Cardiac septum (tissue), 1 donor: ENCODE results near the gene CYP2E1. TPM values are rescaled to one million over a fixed set of nuclear protein-coding genes. Genes with fewer than 3 reads are reported as not detected.
"Not testable (repeated sequence)": the region's sequence is repeated elsewhere in the genome, so short reads cannot be mapped to it uniquely, and the experiment has no call there.

ENCODE experiments used
- DNase-seq: peaks from one replicate; pipeline ENCODE4 v3.0.0-alpha.2; 2020; ENCODE audit warnings: low spot score
- intact Hi-C: fragments of 100-400 bp; cut with DNase I; formaldehyde crosslinking; loops from one replicate; pipeline ENCODE4 v1.14.0; 2022
- total RNA-seq: library from RNA; stranded (reverse); fragmentation: NEBNext Ultra II Directional; extraction: Animal tissue kit (Norgen Biotek cat#: 25700); gene quantifications from one replicate; pipeline ENCODE4 v1.2.1, GENCODE V29; 2021
- donor health status: DM: no; HTN: no; CAD: no.

CYP2E1 gene
- total RNA-seq, 1 donor from 2014 or later, result 2.2 TPM

DNA sequence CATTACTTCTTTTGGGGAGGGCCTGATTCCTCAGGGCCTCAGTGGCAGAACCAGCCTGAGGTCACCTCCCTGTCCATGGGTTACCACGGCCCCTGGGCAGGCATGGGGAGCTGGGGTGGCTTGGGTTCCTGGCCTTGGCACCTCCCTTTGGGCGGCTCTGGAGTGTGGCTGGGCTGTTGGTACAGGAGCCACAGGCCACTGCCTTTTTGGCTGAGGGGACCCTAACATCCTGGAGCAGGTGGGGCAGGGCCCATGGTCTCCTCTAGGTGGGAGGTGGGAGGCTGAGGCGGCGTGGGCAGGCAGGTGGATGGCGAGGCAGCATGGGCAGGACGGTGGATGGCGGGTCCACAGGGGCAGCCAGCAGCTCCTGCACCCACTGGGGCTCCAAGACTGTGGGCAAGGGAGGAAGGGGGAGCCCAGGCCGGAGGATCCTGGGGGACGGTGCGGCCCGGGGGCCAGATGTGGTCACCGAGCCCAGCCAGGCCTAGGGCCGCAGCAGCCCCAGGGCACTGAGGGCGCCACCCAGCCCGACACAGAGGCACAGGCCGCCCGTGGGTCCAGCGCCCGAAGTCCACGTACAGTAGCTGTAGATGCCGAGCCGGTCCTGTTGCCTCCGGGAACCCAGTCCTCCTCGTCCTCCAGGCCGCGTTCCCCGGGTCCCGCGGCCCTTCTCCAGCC, 40.6 kb downstream of the CYP2E1 start:
- intact Hi-C loops, result no loop called here
- no peak for DNase-seq

DNA sequence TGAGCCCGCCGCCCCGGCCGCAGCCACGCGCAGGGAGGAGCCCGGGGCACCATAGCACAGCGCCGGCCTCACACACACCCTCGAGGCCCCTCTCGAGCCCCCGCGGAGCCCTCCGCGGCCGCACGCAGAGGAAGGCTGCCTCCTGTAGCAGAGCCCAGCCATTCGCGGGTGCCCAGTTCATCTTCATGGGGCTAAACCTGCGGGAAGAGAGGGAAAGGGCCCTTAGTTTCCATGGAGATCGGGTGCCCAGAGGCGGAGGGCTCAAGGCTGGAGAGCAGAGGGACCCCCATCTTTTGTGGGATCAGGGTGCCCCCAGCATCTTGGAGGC, 41.1 kb downstream of the CYP2E1 start:
- intact Hi-C loops, result no loop called here
- no peak for DNase-seq

DNA sequence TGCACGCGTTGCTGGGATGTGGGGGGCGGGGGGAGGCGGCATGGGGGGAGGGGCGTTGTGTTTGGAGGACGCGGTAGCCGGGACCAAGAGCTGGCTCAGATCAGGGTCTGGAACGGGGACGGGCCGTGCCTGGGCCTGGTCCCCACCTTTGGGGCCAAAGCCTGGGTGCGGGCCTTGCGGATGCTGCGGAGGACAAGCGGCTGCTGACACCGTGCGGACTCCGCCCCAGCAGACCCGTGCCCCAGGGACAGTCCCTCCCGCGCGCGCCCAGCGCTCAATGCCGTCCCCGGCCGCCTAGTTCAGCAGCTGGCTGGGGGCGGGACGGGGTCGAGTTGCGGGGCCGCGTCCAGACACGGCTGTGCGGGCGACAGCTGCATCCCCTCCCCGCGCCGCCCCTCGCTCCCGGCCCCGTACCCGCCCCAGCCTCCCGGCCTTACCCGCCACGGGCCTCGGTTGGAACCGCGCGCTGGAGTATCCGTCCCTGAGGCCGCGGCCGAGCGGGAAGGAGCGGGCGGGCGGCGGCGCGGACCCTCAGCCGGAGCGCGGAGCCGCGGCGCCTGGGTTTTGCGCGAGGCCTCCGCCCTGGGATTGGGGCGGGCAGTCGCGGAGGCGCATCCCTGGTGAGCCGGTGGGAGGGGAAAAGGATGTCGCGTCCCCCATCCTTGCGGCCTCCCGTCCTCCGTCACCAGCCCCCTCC, 41.8 kb downstream of the CYP2E1 start:
- intact Hi-C loops, result not testable (repeated sequence)

DNA sequence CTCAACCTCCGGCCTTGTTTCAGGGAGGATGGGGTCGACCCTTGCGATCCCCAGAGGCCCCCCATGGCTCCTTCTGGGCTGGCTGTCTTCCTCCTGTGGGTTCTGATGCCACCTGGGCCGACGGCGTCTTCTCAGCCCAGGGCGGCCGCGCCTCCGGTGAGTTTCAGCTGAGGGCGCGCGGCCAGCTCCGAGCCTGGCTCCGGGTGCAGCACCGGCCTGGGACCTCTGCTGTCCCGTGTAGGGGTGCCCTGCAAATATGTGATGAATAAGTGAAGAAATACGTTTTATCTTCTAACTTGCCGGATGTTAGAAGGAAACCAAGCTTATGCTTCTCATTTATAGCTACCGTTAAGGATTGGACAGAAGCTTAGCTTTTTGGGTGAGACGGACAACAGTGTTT, 42.6 kb downstream of the CYP2E1 start:
- intact Hi-C loops, DNase-seq: not testable (repeated sequence)

More for the DNA sequence above, 41.8 kb downstream of the CYP2E1 start:
- not testable (repeated sequence) for DNase-seq

DNA sequence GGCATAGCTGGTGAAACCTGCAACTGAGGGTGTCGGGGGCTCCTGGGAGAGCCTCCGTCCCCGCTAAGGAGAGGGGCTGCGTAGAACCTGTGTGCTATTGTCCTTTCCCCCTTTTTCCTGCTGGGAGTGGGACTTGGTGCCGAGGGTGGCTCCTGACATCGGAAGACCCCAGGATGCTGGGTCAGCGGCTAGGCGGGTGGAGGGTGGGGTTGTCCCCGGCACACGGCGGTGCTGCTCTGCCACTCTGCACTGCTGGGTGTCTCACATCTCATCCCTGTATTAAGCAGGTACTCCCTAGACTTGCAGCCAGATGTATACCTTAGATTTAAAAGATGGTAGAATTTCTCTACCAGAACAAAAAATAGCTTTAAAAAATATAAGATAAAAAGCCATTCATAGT, 44.9 kb downstream of the CYP2E1 start:
- DNase-seq, intact Hi-C loops: not testable (repeated sequence)

DNA sequence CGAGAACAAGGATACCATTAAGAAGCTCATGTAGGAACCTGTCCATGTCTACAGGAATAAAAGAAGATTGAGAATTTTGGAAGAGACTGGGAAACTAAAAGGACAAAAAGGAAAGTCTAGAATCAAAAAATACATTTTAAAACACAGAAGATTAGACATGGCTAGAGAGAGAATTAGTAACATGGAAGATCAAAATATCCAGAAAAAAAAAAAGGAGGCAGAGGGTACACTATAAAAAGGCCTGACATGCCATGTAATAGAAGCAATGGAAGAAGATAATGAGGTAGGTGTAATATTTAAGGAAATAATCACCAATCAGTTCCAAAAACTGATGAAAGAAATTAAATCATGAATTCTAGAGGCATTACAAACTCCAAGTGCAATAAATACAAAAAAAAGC, 46.3 kb downstream of the CYP2E1 start:
- DNase-seq, intact Hi-C loops: not testable (repeated sequence)

DNA sequence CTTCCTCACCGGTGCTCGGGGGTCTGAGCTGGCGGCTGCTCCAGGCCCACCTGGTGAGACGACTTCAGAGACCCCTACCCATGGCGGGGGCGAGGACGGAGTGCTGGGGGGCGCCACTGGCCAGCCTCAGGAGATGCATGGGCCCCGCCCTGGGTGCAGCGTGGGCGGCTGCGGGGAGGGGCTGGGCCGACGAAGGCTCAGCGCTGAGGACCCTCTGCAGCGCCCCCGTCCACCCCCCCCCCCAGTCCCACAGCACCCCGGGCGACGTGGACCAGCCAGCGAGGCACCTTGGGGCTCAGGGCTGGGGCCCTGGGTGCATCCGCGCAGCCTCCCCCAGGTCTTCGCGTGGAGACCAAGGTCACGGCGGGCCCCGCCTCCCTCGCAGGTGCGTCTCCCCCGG, 49.9 kb downstream of the CYP2E1 start:
- intact Hi-C loops, DNase-seq: not testable (repeated sequence)

Other genes with a start within 250 kb of the CYP2E1 start
- gene TUBGCP2, start 218.5 kb upstream of the CYP2E1 start, total RNA-seq, result 39.4 TPM
- 34.4 TPM for gene ZNF511, start 218.4 kb upstream of the CYP2E1 start, total RNA-seq
- gene CALY, start 190.5 kb upstream of the CYP2E1 start, total RNA-seq, result not detected
- gene PRAP1, start 180.0 kb upstream of the CYP2E1 start, total RNA-seq, result not detected
- gene FUOM, start 169.3 kb upstream of the CYP2E1 start, total RNA-seq, result 6.1 TPM
- 152 TPM for gene ECHS1, start 154.0 kb upstream of the CYP2E1 start, total RNA-seq
- 2.9 TPM for gene PAOX, start 148.1 kb upstream of the CYP2E1 start, total RNA-seq
- 21.6 TPM for gene MTG1, start 133.2 kb upstream of the CYP2E1 start, total RNA-seq
- not detected for gene SPRN, start 102.7 kb upstream of the CYP2E1 start, total RNA-seq
- gene SCART1, start 73.4 kb upstream of the CYP2E1 start, total RNA-seq, result 1.0 TPM
- 0.51 TPM for gene SYCE1, start 38.2 kb downstream of the CYP2E1 start, total RNA-seq
- not detected for gene FRG2B, start 99.4 kb downstream of the CYP2E1 start, total RNA-seq